ENCODE results near the gene VPS13D. TPM values are rescaled to one million over a fixed set of nuclear protein-coding genes. Genes with fewer than 3 reads are reported as not detected.

Gene VPS13D
- total RNA-seq, 2 donors from 2014 or later = 54.0 to 63.3 TPM

GRCh38 chr1:12540580-12541273, 310.9 kb downstream of the VPS13D start:
- DNase-seq = no peak

GRCh38 chr1:12541274-12542137, 311.7 kb downstream of the VPS13D start:
- Histone ChIP-seq H3K9me3 (no peaks in the 10 kb centered on the region), H3K36me3 (replicated peaks in 1 of 2; ENCODE audit: insufficient read depth in 1 of 2, low read depth in 2 of 2) (no peaks in the 10 kb centered on the region), H3K4me3 (no peak overlapping the region), H3K27me3 (no peaks in the 10 kb centered on the region), H3K27ac (no peak overlapping the region), H3K4me1 (peaks cover 25% of the 10 kb centered on the region)
- peak; percentile 25 for ATAC-seq
- no peak for TF ChIP-seq CTCF (IDR thresholded peaks at IDR 0.05)
- TF ChIP-seq POLR2A (IDR thresholded peaks at IDR 0.05) = no peak
- intact Hi-C loops (cut with DNase I) = no loop called here
- 84 to 88% methylated on average over 13 to 17 of the region's 17 CpGs for WGBS, 2 donors
- DNase-seq = peak in 1 of 4 donors; percentile 30

More at GRCh38 chr1:12540580-12541273, 310.9 kb downstream of the VPS13D start:
- intact Hi-C loops (cut with DNase I) = no loop called here
- H3K4me3 ChIP-seq = no peak overlapping the region
- H3K4me1 ChIP-seq = peaks cover 25% of the 10 kb centered on the region
- 74 to 94% methylated on average over 3 to 17 of the region's 17 CpGs for WGBS, 2 donors
- peak overlapping the region in 1 of 4 donors; percentile 46 for H3K27ac ChIP-seq
- no peaks in the 10 kb centered on the region for H3K27me3 ChIP-seq
- H3K36me3 ChIP-seq (replicated peaks in 1 of 2; ENCODE audit: insufficient read depth in 1 of 2, low read depth in 2 of 2) = no peaks in the 10 kb centered on the region
- H3K9me3 ChIP-seq = no peaks in the 10 kb centered on the region
- no peak for TF ChIP-seq CTCF (IDR thresholded peaks at IDR 0.05)
- no peak for TF ChIP-seq POLR2A (IDR thresholded peaks at IDR 0.05)
- ATAC-seq = no peak

GRCh38 chr1:12542138-12542465, 312.3 kb downstream of the VPS13D start:
- WGBS, 2 donors = 87 to 97% methylated on average over 9 of the region's 9 CpGs

More at GRCh38 chr1:12542138-12542465, 312.3 kb downstream of the VPS13D start:
- TF ChIP-seq CTCF (IDR thresholded peaks at IDR 0.05) (no peak), POLR2A (IDR thresholded peaks at IDR 0.05) (no peak)
- H3K27ac ChIP-seq = no peak overlapping the region
- peaks cover 25% of the 10 kb centered on the region for H3K4me1 ChIP-seq
- H3K9me3 ChIP-seq = no peaks in the 10 kb centered on the region
- no peak overlapping the region for H3K4me3 ChIP-seq
- no peaks in the 10 kb centered on the region for H3K27me3 ChIP-seq
- DNase-seq (no peak), ATAC-seq (no peak)
- H3K36me3 ChIP-seq (replicated peaks in 1 of 2; ENCODE audit: insufficient read depth in 1 of 2, low read depth in 2 of 2) = no peaks in the 10 kb centered on the region
- intact Hi-C loops (cut with DNase I) = no loop called here

Data from body of pancreas (tissue), 4 donors.